SW480 (cell line): Measurements from ENCODE around the gene TRPC4AP.

Experiments
- DNase-seq: peaks from one replicate; pipeline ENCODE4 v3.0.0-alpha.2; 2016; ENCODE audit warnings: low spot score

TRPC4AP gene

DNA sequence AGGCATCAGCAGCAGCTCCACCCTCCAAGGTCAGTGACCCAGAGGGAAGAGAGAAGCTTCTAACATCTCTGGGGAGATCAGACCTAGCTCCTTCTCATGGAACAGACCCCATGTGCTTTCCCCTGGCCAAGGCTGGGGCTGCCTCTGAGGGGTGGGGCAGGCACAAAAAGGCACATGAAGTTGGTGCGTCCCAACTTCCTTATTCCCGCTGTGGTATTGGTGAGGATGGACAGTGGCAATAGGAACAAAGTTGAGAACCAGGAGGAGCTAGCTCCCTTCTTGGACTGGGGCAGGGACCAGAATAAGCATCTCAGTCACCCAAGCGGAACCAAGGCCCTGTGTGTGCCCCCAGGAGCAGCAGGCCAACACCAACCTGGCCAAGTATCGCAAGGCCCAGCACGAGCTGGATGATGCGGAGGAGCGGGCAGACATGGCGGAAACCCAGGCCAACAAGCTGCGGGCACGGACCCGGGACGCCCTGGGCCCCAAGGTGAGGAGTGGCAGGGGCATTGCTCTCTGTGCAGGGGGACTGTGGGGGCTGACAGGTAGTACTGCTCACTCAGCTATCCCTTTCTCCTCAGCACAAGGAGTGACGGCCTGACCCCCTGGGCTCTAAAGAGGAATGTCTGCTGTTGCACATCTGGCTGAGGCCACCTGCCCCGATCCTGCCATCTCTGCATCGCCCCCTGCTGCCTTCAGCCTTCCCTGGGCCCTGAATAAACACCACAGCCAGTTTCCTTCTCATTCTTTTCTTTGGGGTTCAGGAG lies 90.8 kb downstream of the TRPC4AP start:
- no peak for DNase-seq

DNA sequence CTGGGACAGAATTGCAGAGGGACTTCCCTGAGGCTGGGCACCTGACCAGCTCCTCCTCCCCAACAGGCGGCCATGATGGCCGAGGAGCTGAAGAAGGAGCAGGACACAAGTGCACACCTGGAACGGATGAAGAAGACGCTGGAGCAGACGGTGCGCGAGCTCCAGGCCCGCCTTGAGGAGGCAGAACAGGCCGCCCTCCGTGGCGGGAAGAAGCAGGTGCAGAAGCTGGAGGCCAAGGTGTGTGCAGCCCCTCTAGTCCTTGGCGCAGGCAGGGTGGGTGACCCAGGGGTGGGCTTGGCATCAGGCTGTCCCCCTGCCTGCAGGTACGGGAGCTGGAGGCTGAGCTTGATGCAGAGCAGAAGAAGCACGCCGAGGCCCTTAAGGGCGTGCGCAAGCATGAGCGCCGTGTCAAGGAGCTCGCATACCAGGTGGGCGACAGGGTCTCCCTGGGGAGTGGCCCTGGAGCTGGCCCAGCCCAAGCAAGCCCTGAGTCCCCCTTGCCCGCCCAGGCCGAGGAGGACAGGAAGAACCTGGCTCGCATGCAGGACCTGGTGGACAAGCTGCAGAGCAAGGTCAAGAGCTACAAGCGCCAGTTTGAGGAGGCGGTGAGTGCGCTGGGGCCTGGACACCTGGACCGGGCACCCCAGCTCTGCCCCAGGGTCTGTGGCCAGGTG lies 91.5 kb downstream of the TRPC4AP start:
- no peak for DNase-seq

DNA sequence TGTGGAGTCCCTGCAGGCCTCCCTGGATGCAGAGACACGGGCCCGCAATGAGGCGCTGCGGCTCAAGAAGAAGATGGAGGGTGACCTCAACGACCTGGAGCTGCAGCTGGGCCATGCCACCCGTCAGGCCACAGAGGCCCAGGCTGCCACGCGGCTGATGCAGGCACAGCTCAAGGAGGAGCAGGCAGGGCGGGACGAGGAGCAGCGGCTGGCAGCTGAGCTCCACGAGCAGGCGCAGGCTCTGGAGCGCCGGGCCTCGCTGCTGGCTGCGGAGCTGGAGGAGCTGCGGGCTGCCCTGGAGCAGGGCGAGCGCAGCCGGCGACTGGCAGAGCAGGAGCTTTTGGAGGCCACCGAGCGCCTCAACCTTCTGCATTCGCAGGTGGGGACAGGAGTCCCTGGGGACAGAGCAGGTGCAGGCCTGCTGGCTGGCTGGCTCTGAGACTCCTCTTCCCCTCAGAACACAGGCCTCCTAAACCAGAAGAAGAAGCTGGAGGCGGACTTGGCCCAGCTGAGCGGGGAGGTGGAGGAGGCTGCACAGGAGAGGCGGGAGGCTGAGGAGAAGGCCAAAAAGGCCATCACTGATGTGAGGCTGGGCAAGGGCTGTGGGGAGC lies 92.2 kb downstream of the TRPC4AP start:
- no peak for DNase-seq

DNA sequence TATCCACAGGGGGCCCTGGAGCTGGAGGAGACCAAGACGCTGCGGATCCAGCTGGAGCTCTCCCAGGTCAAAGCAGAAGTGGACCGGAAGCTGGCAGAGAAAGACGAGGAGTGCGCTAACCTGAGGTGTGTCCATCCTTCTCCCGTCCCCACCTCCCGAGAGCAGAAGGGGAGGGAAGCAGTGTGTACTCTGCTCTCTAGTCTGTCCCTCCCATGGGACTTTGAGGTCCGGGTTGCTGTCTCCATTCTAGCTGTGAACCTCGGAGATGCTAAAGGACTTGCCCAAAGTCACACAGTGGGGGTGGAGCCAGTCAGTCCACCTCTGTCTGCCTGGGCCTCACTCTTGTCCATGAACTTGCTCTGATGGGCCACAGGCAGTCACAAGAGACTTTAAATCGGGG lies 92.8 kb downstream of the TRPC4AP start:
- DNase-seq = no peak

DNA sequence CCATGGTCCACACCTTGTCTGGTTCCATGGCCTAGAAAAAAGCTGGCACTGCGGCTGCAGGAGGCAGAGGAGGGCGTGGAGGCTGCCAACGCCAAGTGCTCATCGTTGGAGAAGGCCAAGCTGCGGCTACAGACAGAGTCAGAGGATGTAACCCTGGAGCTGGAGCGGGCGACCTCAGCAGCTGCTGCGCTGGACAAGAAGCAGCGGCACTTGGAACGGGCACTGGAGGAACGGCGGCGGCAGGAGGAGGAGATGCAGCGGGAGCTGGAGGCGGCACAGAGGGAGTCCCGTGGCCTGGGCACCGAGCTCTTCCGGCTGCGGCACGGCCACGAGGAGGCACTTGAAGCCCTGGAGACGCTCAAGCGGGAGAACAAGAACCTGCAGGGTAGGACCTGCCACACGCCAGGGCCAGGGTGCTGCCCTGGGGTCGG lies 93.6 kb downstream of the TRPC4AP start:
- no peak for DNase-seq

DNA sequence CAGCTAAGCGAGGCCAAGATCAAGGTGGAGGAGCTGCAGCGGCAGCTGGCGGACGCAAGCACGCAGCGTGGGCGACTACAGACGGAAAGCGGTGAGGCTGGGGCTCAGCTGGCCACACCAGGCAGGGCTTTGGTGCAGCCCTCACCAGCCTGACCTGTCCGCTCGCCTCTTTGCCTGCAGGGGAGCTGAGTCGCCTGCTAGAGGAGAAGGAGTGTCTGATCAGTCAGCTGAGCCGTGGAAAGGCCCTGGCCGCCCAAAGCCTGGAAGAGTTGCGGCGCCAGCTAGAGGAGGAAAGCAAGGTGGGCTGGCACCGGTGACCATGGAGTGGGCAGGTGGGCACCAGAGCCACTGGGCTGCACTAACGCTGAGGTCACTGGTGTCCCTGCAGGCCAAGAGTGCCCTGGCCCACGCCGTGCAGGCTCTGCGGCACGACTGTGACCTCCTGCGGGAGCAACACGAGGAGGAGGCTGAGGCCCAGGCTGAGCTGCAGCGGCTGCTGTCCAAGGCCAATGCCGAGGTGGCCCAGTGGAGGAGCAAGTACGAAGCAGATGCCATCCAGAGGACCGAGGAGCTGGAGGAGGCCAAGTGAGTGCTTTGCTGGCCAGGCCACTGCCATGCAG lies 94.2 kb downstream of the TRPC4AP start:
- no peak for DNase-seq

DNA sequence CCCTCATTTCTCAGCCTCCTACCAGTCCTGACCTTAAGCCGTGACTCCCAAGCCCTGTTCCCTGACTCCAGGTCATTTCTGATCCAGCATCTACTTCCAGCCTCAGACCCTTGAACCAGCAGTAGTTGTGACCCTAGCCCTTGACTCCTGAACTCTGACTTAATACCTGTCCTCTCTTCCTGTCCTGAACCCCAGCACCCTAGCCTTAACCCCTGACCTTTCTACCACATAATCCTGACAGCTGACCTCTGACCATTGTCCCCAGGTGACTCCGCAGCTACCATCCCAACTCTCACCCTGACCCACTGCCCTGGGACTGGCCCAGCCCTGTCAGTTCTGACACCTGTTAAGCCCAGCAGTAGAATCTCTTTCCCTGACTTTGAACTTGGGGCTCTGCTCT lies 94.8 kb downstream of the TRPC4AP start:
- DNase-seq = no peak

DNA sequence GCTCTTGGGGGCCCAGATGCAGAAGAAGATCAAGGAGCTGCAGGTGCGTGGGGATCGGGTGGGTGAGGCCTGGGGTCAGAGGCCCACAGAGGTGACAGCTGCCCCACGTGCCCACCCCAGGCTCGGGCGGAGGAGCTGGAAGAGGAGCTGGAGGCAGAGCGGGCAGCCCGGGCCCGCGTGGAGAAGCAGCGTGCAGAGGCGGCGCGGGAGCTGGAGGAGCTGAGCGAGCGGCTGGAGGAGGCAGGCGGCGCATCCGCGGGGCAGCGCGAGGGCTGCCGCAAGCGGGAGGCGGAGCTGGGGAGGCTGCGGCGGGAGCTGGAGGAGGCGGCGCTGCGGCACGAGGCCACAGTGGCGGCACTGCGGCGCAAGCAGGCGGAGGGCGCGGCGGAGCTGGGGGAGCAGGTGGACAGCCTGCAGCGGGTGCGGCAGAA lies 95.5 kb downstream of the TRPC4AP start:
- no peak for DNase-seq

DNA sequence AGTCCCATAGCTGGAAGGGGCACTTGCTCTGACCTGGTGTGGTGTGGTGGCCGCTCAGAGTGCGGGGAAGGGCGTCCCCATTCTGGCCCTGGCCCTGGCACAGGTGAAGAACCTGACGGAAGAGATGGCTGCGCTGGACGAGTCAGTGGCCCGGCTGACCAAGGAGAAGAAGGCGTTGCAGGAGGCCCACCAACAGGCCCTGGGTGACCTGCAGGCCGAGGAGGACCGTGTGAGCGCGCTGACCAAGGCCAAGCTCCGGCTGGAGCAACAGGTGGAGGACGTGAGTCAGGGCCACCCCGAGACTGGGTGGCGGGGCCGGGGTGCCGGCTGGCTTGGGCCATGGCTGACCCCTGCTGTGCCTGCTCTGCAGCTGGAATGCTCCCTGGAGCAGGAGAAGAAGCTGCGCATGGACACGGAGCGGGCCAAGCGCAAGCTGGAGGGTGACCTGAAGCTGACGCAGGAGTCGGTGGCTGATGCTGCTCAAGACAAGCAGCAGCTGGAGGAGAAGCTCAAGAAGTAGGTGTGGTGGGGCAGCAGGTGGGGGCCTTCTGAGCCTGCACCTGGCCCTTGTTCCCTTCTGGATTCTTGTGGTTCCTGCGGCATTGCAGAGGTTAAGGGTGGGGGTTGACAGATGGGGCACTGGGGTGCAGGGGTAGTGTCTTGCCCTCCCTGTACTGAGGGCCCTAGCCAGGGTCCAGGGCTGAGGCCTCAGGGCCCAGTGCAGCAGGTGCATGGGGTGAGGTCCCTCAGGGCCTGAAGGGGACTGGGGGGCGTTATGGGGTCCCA lies 96.2 kb downstream of the TRPC4AP start:
- no peak for DNase-seq

DNA sequence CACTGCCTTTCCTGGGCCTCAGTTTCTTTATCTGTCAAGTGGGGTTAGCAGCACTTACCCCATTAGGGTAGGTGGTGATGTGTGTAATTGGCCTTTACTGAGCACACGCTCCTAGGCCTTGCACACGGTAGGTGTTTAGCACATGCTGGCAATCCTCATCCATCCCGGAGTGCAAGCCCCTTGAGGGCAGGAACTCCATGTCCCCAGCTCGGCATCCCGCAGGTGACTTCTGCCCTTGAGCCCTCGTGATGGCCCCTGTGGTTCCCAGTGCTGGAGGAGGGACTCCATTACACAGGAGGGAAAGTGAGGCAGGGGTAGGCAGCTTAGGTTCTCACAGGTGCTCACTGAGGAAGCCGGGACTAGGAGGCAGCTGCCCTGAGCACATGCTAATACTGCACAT lies 96.9 kb downstream of the TRPC4AP start:
- DNase-seq = no peak

DNA sequence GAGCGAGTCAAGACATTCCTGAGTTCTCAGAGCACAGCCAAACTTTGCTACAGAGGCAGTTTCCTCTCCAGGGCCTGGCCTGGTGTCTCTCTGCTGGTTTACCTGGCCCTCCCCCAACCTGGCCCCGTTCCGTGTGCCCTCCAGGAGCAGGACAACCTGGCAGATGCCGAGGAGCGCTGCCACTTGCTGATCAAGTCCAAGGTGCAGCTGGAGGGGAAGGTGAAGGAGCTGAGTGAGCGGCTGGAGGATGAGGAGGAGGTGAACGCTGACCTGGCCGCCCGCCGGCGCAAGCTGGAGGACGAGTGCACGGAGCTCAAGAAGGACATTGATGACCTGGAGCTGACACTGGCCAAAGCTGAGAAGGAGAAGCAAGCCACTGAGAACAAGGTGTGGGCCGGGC lies 97.4 kb downstream of the TRPC4AP start:
- DNase-seq = no peak

DNA sequence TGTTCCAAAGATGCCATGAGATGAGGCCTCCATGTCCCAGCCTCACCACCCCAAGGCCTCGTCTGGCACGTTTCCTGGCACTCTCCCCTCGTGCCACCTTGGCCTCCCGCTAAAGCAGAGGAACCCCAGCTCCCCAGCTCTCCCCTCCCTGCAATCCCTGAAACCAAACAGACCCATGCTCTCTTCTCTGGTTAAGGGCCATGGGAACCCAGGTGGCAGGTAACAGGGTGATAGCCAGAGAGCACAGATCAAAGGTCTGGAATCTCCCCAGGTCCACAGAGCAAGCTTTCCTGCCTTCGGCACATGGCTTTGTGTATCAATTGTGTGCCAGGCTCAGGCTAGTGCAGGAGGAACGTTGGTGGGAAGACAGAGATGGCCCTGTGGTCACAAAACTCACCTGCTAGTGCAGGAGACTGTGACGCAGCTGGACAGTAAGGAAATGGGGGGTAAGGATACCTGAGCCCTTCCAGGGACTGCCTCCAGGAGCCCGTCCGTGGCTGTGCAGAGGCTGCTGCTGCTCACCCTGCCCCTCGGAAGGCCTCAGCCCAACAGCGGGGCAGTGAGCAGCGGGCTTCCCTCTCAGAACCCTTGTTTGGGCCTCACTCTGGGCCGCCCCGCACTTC lies 98.0 kb downstream of the TRPC4AP start:
- no peak for DNase-seq

DNA sequence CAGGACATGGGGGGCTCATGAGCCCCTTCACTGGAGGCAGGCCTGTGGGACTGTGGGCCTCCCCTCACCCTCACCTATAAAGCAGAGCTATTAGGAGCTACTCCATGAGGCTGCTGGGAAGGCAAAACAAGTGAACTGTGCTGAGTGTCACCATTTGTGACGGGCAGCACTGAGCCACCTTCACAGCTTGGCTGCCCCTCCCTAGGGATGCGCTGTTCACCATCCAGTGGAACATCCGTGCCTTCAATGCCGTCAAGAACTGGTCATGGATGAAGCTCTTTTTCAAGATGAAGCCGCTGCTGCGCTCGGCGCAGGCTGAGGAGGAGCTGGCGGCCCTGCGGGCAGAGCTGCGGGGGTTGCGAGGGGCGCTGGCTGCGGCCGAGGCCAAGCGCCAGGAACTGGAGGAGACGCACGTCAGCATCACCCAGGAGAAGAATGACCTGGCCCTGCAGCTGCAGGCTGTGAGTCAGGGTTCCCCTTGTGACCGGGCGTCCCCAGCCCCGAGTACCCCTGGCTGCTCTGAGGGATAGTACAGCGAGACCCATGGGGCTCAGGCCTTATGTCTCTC lies 98.6 kb downstream of the TRPC4AP start:
- no peak for DNase-seq

DNA sequence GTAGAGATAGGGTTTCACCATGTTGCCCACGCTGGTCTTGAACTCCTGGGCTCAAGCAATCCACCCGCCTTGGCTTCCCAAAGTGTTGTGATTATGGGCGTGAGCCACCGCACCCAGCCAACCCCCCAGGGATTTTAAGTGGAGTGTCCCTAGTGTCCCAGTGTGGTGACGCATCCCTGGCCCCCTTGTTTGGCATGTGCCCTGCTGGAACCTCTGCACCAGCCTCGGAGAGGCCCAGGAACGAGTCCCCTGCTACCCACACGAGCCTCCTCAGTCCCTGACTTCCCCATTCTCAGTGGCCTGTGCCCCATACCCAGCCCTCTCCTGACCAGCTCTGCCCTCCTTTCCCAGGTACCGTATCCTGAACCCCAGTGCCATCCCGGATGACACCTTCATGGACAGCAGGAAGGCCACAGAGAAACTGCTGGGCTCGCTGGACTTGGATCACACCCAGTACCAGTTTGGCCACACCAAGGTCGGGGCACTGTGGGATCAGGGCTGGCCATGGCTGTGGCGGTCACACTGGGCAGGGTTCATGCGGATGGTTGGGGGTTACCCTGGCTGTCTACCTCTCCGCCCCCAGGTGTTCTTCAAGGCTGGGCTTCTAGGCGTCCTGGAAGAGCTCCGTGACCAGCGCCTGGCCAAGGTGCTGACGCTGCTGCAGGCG lies 99.7 kb downstream of the TRPC4AP start:
- DNase-seq = no peak

DNA sequence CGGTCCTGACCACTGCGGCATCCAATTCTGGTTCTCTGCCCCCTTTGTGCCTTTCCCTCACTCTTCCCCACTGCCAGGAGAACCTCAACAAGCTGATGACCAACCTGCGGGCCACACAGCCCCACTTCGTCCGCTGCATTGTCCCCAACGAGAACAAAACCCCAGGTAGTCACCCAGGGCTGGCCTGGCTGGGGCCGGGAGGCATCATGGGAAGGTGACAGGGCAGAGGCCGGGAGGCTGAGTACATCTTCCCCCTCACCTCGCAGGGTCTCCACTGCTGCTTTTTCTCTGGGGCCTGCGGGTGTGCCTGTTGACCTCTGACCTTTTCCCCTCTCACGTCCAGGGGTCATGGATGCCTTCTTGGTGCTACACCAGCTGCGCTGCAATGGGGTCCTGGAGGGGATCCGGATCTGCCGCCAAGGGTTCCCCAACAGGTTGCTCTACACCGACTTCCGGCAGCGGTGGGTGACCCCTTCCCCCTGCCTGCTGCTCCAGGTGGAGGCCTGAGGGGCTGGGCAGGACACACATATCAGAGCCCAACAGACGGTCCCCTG lies 101.9 kb downstream of the TRPC4AP start:
- no peak for DNase-seq

DNA sequence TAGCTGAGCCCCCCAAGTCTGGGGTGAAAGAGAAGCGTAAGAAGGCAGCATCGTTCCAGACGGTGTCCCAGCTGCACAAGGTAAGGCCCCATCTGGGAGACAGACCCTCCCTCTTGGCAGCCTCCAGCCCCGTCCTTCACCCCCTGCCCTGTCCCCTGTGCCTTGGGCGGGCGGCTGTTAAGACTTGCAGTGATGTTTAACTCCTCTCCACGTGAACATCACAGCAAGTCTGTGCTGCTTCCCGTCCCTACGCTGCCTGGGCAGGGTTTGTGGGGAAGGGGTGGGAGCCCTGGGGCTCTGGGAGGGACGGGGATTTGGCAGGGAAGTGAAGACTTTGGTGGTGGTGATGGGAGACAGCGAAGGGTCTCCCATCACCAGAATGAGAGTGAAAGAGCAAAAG lies 102.4 kb downstream of the TRPC4AP start:
- DNase-seq = no peak

DNA sequence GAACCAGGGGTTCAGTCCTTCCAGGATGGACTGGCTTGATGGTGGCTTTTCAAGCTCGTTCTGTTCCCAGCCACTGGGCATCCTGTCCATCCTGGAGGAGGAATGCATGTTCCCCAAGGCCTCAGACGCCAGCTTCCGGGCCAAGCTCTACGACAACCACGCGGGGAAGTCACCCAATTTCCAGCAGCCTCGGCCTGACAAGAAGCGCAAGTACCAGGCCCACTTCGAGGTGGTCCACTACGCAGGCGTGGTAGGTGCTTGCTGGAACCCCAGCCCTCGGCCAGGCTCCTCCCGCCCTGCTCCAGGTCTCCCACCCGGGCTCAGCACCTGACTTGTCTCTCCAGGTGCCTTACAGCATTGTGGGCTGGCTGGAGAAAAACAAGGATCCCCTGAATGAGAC lies 102.9 kb downstream of the TRPC4AP start:
- no peak for DNase-seq

DNA sequence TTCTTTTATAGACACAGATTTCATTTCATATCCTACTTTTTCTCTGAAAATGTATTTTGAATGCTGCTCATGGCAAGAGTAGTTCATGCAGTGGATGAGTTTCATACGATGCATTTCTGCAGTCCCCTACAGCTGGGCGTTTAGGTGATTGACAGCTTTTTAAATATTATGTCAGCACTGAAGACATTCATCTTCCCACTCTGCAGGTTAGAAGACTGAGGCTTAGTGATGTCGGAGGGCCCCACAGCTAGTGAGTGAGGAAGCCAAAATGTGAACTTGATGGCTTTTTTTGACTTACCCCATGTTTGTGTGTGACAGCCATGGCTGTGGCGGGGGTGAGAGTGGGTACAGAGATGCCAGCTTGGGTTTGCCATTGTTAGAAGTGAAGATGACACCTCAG lies 103.5 kb downstream of the TRPC4AP start:
- DNase-seq = no peak

DNA sequence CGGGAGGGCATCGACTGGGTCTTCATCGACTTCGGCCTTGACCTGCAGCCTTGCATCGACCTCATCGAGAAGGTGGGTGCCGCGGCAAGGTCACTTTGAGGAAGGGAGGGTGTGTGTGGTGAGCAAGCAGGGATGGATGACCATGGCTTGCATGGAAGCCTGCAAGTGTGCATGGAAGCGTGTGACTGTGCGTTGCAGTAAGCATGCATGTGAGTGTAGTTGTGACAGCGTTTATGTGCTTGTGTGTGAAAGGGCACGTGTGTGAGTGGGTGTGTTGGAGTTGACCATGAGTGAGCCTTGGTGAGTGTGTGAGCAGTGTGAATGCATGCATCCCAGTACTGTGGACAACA lies 104.4 kb downstream of the TRPC4AP start:
- DNase-seq = no peak
